ENCODE results near the gene CHIA. TPM values are rescaled to one million over a fixed set of nuclear protein-coding genes. Genes with fewer than 3 reads are reported as not detected.

Gene CHIA
- total and polyA plus RNA-seq, 9 of the 15 experiments (the other 6 are each of a cell fraction or from before 2014, with no cell fraction given) = not detected

GRCh38 chr1:111346089-111346885 is 55.6 kb downstream of the CHIA start (continued):
- no peak for TF ChIP-seq AFF4 (CRISPR knock-in tag; IDR thresholded peaks at IDR 0.05)
- TF ChIP-seq ZNF311 (CRISPR knock-in tag; IDR thresholded peaks at IDR 0.05) = no peak
- TF ChIP-seq ZBTB2 (IDR thresholded peaks at IDR 0.05) = peak; percentile 46; the same call in 1 of the 2 replicates
- TF ChIP-seq POLR2B (IDR thresholded peaks at IDR 0.05; ENCODE audit: low read depth, partially characterized antibody) = no peak
- TF ChIP-seq ATF1 (CRISPR knock-in tag; IDR thresholded peaks at IDR 0.05) = no peak
- TF ChIP-seq ATF1 (tag; IDR thresholded peaks at IDR 0.05) = no peak
- TF ChIP-seq ARID4B (CRISPR knock-in tag; IDR thresholded peaks at IDR 0.05) = no peak
- TF ChIP-seq TFAM (CRISPR knock-in tag; conservative IDR thresholded peaks at IDR 0.05) = no peak
- no peak for TF ChIP-seq MED1 (CRISPR knock-in tag; IDR thresholded peaks at IDR 0.05; ENCODE audit: borderline replicate concordance)
- TF ChIP-seq CBX1 (IDR thresholded peaks at IDR 0.05; ENCODE audit: low read depth) = no peak
- no peak for TF ChIP-seq TAF9B (IDR thresholded peaks at IDR 0.05; ENCODE audit: partially characterized antibody)
- TF ChIP-seq MTA3 (IDR thresholded peaks at IDR 0.05; ENCODE audit: borderline replicate concordance) = no peak
- TF ChIP-seq XRCC3 (IDR thresholded peaks at IDR 0.05) = no peak
- TF ChIP-seq, protein P1, sequence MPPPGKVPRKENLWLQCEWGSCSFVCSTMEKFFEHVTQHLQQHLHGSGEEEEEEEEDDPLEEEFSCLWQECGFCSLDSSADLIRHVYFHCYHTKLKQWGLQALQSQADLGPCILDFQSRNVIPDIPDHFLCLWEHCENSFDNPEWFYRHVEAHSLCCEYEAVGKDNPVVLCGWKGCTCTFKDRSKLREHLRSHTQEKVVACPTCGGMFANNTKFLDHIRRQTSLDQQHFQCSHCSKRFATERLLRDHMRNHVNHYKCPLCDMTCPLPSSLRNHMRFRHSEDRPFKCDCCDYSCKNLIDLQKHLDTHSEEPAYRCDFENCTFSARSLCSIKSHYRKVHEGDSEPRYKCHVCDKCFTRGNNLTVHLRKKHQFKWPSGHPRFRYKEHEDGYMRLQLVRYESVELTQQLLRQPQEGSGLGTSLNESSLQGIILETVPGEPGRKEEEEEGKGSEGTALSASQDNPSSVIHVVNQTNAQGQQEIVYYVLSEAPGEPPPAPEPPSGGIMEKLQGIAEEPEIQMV (tag; conservative IDR thresholded peaks at IDR 0.05; ENCODE audit: low read depth) = no peak
- no peak for TF ChIP-seq STAT5A (IDR thresholded peaks at IDR 0.05; ENCODE audit: borderline replicate concordance, low read length)
- no peak for TF ChIP-seq ETS2 (tag; IDR thresholded peaks at IDR 0.05; ENCODE audit: borderline replicate concordance, poor library complexity, severe bottlenecking)
- no peak for TF ChIP-seq ILK (tag; IDR thresholded peaks at IDR 0.05; ENCODE audit: borderline replicate concordance, low read depth)
